Calu3 (cell line): ENCODE measurements around the gene LENEP. TPM values are rescaled to one million over a fixed set of nuclear protein-coding genes. Genes with fewer than 3 reads are reported as not detected.

Source experiments
- BruUV-seq: library from RNA; stranded (reverse); fragments of 400-500 nt; replicated peaks from 2 replicates; lab custom pipeline; 2021; lab: Mats Ljungman, UMichigan
- CTCF ChIA-PET: fragments of 300-600 bp; sonication (Branson Sonifier 250); formaldehyde crosslinking; loops from one replicate; lab custom pipeline; 2022; ENCODE audit warnings: antibody characterized with exemption; lab: Charles Lee
- DNase-seq: peaks from one replicate; pipeline ENCODE4 v3.0.0; 2022
- H3K27ac Mint-ChIP-seq: one replicate; pipeline ENCODE4 v1.8.0; 2022; ENCODE audit warnings: mixed read lengths; ENCODE audit not compliant: unreplicated experiment
- H3K27me3 Mint-ChIP-seq: one replicate; pipeline ENCODE4 v1.8.0; 2022; ENCODE audit warnings: mixed read lengths; ENCODE audit not compliant: unreplicated experiment
- H3K36me3 Mint-ChIP-seq: one replicate; pipeline ENCODE4 v1.8.0; 2022; ENCODE audit warnings: mild to moderate bottlenecking, moderate library complexity, mixed read lengths; ENCODE audit not compliant: insufficient read depth, unreplicated experiment
- H3K4me1 Mint-ChIP-seq: one replicate; pipeline ENCODE4 v1.8.0; 2022; ENCODE audit warnings: mild to moderate bottlenecking, low read depth, mixed read lengths; ENCODE audit not compliant: unreplicated experiment
- H3K4me3 Mint-ChIP-seq: one replicate; pipeline ENCODE4 v1.8.0; 2022; ENCODE audit warnings: mild to moderate bottlenecking, low read depth, moderate library complexity, mixed read lengths; ENCODE audit not compliant: unreplicated experiment
- H3K9me3 Mint-ChIP-seq: one replicate; pipeline ENCODE4 v1.8.0; 2022; ENCODE audit warnings: low read depth, mixed read lengths; ENCODE audit not compliant: unreplicated experiment
- CTCF ChIP-seq: fragments of 200-600 bp; IDR thresholded peaks from one replicate; pipeline ENCODE4 v1.8.0; 2022; ENCODE audit warnings: antibody characterized with exemption; ENCODE audit not compliant: unreplicated experiment
- intact Hi-C: fragments of 100-400 bp; cut with micrococcal nuclease; formaldehyde crosslinking; loops from one replicate; pipeline ENCODE4 v1.10.0; 2022; ENCODE audit not compliant: unreplicated experiment
- total RNA-seq: library from RNA; stranded (reverse); gene quantifications from 2 replicates; pipeline ENCODE4 v1.2.3, GENCODE V29; 2022

The LENEP gene
- total RNA-seq, 1 experiment from 2014 or later, result 1.1 TPM

- Mint-ChIP-seq H3K4me1 (peaks cover 35% of the 10 kb centered on the region), H3K9me3 (no peaks in the 10 kb centered on the region), H3K27me3 (no peaks in the 10 kb centered on the region), H3K4me3 (no peak overlapping the region), H3K36me3 (peaks cover 64% of the 10 kb centered on the region), H3K27ac (no peak overlapping the region)
- no peak for DNase-seq
- no TSS peak for BruUV-seq
- TF ChIP-seq CTCF, result no peak
- CTCF ChIA-PET, result interaction anchor here (1.2 to 2.6 kb wide), 5 partner anchors 14 to 42 kb away, joined by 3 to 15 read pairs (median 9); partner anchors contain the start of genes FLAD1, PBXIP1 and PYGO2
- intact Hi-C loops, result no loop called here
Observed at GRCh38 chr1:154998201-154998780, 4.9 kb downstream of the LENEP start.

- CTCF ChIA-PET, result interaction anchor here (1.2 to 2.6 kb wide), 6 partner anchors 15 to 43 kb away, joined by 3 to 15 read pairs (median 8); partner anchors contain the start of genes FLAD1, PBXIP1 and PYGO2
- DNase-seq, result peak; percentile 72
- no peaks in the 10 kb centered on the region for H3K27me3 Mint-ChIP-seq
- BruUV-seq, result no TSS peak
- H3K4me3 Mint-ChIP-seq, result peak overlapping the region; percentile 94
- H3K36me3 Mint-ChIP-seq, result peaks cover 65% of the 10 kb centered on the region
- no peaks in the 10 kb centered on the region for H3K9me3 Mint-ChIP-seq
- peaks cover 35% of the 10 kb centered on the region for H3K4me1 Mint-ChIP-seq
- peak overlapping the region; percentile 64 for H3K27ac Mint-ChIP-seq
- TF ChIP-seq CTCF, result peak; percentile 96
- intact Hi-C loops, result no loop called here
Observed at GRCh38 chr1:154998818-154999570, 5.6 kb downstream of the LENEP start.

GRCh38 chr1:154999571-155000410 is 6.4 kb downstream of the LENEP start:
- Mint-ChIP-seq H3K36me3 (peaks cover 66% of the 10 kb centered on the region), H3K4me3 (peak overlapping the region; percentile 94), H3K27ac (peak overlapping the region; percentile 93), H3K9me3 (no peaks in the 10 kb centered on the region), H3K4me1 (peaks cover 43% of the 10 kb centered on the region), H3K27me3 (no peaks in the 10 kb centered on the region)
- CTCF ChIA-PET, result interaction anchor here (0.6 to 2.6 kb wide), 9 partner anchors 12 to 1888 kb away, joined by 3 to 15 read pairs (median 7); partner anchors contain the start of genes FLAD1, PBXIP1 and PYGO2
- DNase-seq, result peak; percentile 59
- intact Hi-C loops, result loop anchor here (10.0 kb wide), 1 partner anchor 55 kb away; the partner anchor contains the start of gene ADAM15
- TF ChIP-seq CTCF, result no peak
- BruUV-seq, result no TSS peak

- intact Hi-C loops, result loop anchor here (10.0 kb wide), 1 partner anchor 54 kb away; the partner anchor contains the start of gene ADAM15
- peaks cover 46% of the 10 kb centered on the region for H3K4me1 Mint-ChIP-seq
- H3K9me3 Mint-ChIP-seq, result no peaks in the 10 kb centered on the region
- TF ChIP-seq CTCF, result no peak
- peaks cover 66% of the 10 kb centered on the region for H3K36me3 Mint-ChIP-seq
- no peaks in the 10 kb centered on the region for H3K27me3 Mint-ChIP-seq
- peak overlapping the region; percentile 93 for H3K27ac Mint-ChIP-seq
- DNase-seq, result no peak
- no TSS peak for BruUV-seq
- CTCF ChIA-PET, result interaction anchor here (0.9 to 2.6 kb wide), 6 partner anchors 12 to 39 kb away, joined by 4 to 15 read pairs (median 8); partner anchors contain the start of genes FLAD1 and PYGO2
- H3K4me3 Mint-ChIP-seq, result peak overlapping the region; percentile 94
Observed at GRCh38 chr1:155000411-155000725, 7.0 kb downstream of the LENEP start.
